ENCODE data around the gene SHANK1. TPM values are rescaled to one million over a fixed set of nuclear protein-coding genes. Genes with fewer than 3 reads are reported as not detected.
A peak's percentile ranks its signal among the peaks of the same experiment; 100 is the strongest.

The SHANK1 gene
- total RNA-seq, 1 experiment from 2014 or later, result 0.47 TPM

- Histone ChIP-seq H3K9me3 (ENCODE audit: low read length) (no peaks in the 10 kb centered on the region), H3F3A (ENCODE audit: low read length, unreplicated experiment) (no peaks in the 10 kb centered on the region), H3K4me2 (ENCODE audit: low read length) (no peak overlapping the region), H4K20me1 (ENCODE audit: low read length) (no peaks in the 10 kb centered on the region; the same call in 1 of the 2 replicates), H3K9ac (ENCODE audit: low read length) (no peak overlapping the region), H3K36me3 (ENCODE audit: low read depth, low read length) (no peaks in the 10 kb centered on the region), H3K79me2 (ENCODE audit: low read length) (no peaks in the 10 kb centered on the region), H2AFZ (ENCODE audit: low read length) (no peak overlapping the region), H3K9me2 (replicated peaks; ENCODE audit: low read length) (no peaks in the 10 kb centered on the region), H3K4me3 (ENCODE audit: low read length) (no peak overlapping the region), H3K27me3 (ENCODE audit: low read length) (peaks cover 55% of the 10 kb centered on the region), H3K27ac (ENCODE audit: low read length) (no peak overlapping the region), H3K4me1 (ENCODE audit: insufficient read depth, low read length) (no peaks in the 10 kb centered on the region)
- CTCF ChIA-PET, result interaction anchor here (0.7 kb wide), 1 partner anchor 396 kb away, joined by 3 read pairs; no protein-coding TSS in a partner anchor
- intact Hi-C loops (cut with micrococcal nuclease), result no loop called here
- POLR2A ChIA-PET (ENCODE audit: unreplicated experiment), result no interaction called here
- no TSS peak for BruUV-seq (replicated peaks)
- no peak for DNase-seq
- TF ChIP-seq EZH2phosphoT487 (IDR thresholded peaks at IDR 0.05; ENCODE audit: borderline replicate concordance, low read length), result no peak
- ATAC-seq, result peak; percentile 42; the same call in 1 of the 2 replicates
These were observed 24.1 kb downstream of the SHANK1 start for GRCh38 chr19:50695251-50696093.

DNA sequence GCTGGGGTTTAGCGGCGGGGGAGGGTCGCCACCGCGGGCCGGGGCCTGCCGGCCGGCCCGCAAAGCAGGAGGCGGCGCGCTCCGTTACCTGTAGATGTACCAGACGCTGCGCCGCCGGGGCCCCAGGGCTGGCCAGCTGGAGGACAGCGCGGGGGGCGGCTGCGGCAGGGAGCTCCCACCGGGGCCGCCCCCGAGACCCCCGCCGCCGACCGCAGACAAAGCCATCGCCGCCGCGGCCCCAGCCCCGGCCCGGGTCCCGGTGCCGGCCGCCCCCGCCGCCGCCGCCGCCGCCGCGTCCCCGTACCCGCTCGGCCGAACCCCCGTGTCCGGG, 24.8 kb downstream of the SHANK1 start:
- peaks cover 50% of the 10 kb centered on the region for H3K27me3 ChIP-seq (ENCODE audit: low read length)
- TF ChIP-seq EZH2phosphoT487 (IDR thresholded peaks at IDR 0.05; ENCODE audit: borderline replicate concordance, low read length) (no peak), EZH2 (IDR thresholded peaks at IDR 0.05; ENCODE audit: low read length, unreplicated experiment) (no peak)
- TF ChIP-seq, protein P1, sequence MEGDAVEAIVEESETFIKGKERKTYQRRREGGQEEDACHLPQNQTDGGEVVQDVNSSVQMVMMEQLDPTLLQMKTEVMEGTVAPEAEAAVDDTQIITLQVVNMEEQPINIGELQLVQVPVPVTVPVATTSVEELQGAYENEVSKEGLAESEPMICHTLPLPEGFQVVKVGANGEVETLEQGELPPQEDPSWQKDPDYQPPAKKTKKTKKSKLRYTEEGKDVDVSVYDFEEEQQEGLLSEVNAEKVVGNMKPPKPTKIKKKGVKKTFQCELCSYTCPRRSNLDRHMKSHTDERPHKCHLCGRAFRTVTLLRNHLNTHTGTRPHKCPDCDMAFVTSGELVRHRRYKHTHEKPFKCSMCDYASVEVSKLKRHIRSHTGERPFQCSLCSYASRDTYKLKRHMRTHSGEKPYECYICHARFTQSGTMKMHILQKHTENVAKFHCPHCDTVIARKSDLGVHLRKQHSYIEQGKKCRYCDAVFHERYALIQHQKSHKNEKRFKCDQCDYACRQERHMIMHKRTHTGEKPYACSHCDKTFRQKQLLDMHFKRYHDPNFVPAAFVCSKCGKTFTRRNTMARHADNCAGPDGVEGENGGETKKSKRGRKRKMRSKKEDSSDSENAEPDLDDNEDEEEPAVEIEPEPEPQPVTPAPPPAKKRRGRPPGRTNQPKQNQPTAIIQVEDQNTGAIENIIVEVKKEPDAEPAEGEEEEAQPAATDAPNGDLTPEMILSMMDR (conservative IDR thresholded peaks at IDR 0.05; ENCODE audit: low read depth, low read length), result no peak
- H3K9me2 ChIP-seq (replicated peaks; ENCODE audit: low read length), result no peaks in the 10 kb centered on the region
- no peak overlapping the region for H3K4me2 ChIP-seq (ENCODE audit: low read length)
- no peaks in the 10 kb centered on the region; the same call in 1 of the 2 replicates for H4K20me1 ChIP-seq (ENCODE audit: low read length)
- ATAC-seq (no peak), DNase-seq (no peak)
- H3F3A ChIP-seq (ENCODE audit: low read length, unreplicated experiment), result no peaks in the 10 kb centered on the region
- no peaks in the 10 kb centered on the region for H3K79me2 ChIP-seq (ENCODE audit: low read length)
- H3K4me1 ChIP-seq (ENCODE audit: insufficient read depth, low read length), result no peaks in the 10 kb centered on the region
- no peak overlapping the region for H3K27ac ChIP-seq (ENCODE audit: low read length)
- no peak overlapping the region for H3K9ac ChIP-seq (ENCODE audit: low read length)
- no peaks in the 10 kb centered on the region for H3K9me3 ChIP-seq (ENCODE audit: low read length)
- no peak overlapping the region for H3K4me3 ChIP-seq (ENCODE audit: low read length)
- intact Hi-C loops (cut with micrococcal nuclease), result no loop called here
- no peaks in the 10 kb centered on the region for H3K36me3 ChIP-seq (ENCODE audit: low read depth, low read length)
- H2AFZ ChIP-seq (ENCODE audit: low read length), result no peak overlapping the region
- POLR2A ChIA-PET (ENCODE audit: unreplicated experiment), result no interaction called here
- no TSS peak for BruUV-seq (replicated peaks)
- CTCF ChIA-PET, result interaction anchor here (0.7 kb wide), 1 partner anchor 397 kb away, joined by 3 read pairs; no protein-coding TSS in a partner anchor

GRCh38 chr19:50693064-50693975, 26.3 kb downstream of the SHANK1 start:
- Histone ChIP-seq H3K9me2 (replicated peaks; ENCODE audit: low read length) (no peaks in the 10 kb centered on the region), H3K9ac (ENCODE audit: low read length) (no peak overlapping the region), H3K36me3 (ENCODE audit: low read depth, low read length) (no peaks in the 10 kb centered on the region), H3F3A (ENCODE audit: low read length, unreplicated experiment) (no peaks in the 10 kb centered on the region), H2AFZ (ENCODE audit: low read length) (no peak overlapping the region), H3K9me3 (ENCODE audit: low read length) (no peaks in the 10 kb centered on the region), H3K27me3 (ENCODE audit: low read length) (peaks cover 47% of the 10 kb centered on the region), H4K20me1 (ENCODE audit: low read length) (no peaks in the 10 kb centered on the region; the same call in 1 of the 2 replicates), H3K4me3 (ENCODE audit: low read length) (no peak overlapping the region), H3K27ac (ENCODE audit: low read length) (no peak overlapping the region), H3K4me1 (ENCODE audit: insufficient read depth, low read length) (no peaks in the 10 kb centered on the region), H3K79me2 (ENCODE audit: low read length) (no peaks in the 10 kb centered on the region), H3K4me2 (ENCODE audit: low read length) (no peak overlapping the region)
- POLR2A ChIA-PET (ENCODE audit: unreplicated experiment), result no interaction called here
- intact Hi-C loops (cut with micrococcal nuclease), result no loop called here
- CTCF ChIA-PET, result no interaction called here
- ATAC-seq (no peak), DNase-seq (no peak)
- BruUV-seq (replicated peaks), result no TSS peak
- TF ChIP-seq EZH2 (IDR thresholded peaks at IDR 0.05; ENCODE audit: low read length, unreplicated experiment) (no peak), EZH2phosphoT487 (IDR thresholded peaks at IDR 0.05; ENCODE audit: borderline replicate concordance, low read length) (no peak)
- TF ChIP-seq, protein P1 (conservative IDR thresholded peaks at IDR 0.05; ENCODE audit: low read depth, low read length), result no peak
